Esophagus muscularis mucosa (tissue), 4 donors: ENCODE measurements around the gene NBPF4.

Source experiments
- CTCF ChIP-seq, 3 experiments: fragments of 200-600 bp in 2 of 3; fragments of 450-650 bp in 1 of 3; sonication (generic) in 2 of 3; IDR thresholded peaks; one replicate each; pipeline ENCODE4 v1.5.1; 2017 to 2019; ENCODE audit warnings: antibody characterized with exemption in 3 of 3, mild to moderate bottlenecking in 2 of 3, moderate library complexity in 1 of 3
- EP300 ChIP-seq: sonication (generic); formaldehyde crosslinking; IDR thresholded peaks from one replicate; pipeline ENCODE4 v1.6.1; 2017; ENCODE audit warnings: antibody characterized with exemption
- POLR2A ChIP-seq: fragments of 450-650 bp; IDR thresholded peaks from one replicate; pipeline ENCODE4 v1.6.1; 2017; ENCODE audit warnings: antibody characterized with exemption, moderate library complexity, mild to moderate bottlenecking, low read depth
- POLR2AphosphoS5 ChIP-seq, 2 donors: sonication (generic); formaldehyde crosslinking; IDR thresholded peaks; one replicate each; pipeline ENCODE4 v1.6.1; 2017; ENCODE audit warnings: antibody characterized with exemption in 2 of 2

DNA sequence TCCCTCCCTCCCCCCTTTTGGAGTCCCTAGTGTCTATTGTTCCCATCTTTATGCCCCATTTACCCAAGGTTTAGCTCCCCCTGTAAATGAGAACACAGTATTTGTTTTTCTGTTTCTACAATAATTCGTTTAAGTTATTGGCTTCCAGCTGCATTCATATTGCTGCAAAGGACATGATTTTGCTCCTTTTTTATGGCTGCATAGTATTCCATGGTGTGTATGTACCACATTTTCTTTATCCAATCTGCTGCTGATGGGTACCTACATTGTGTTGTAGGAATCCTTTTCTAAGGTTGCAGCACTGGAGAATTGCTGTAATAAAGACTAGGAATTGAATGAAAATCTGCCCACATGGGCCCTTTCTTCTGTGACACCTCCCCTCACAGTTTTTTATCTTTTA lies 50.5 kb downstream of the NBPF4 start:
- no peak for TF ChIP-seq POLR2A
- no peak for TF ChIP-seq CTCF (IDR thresholded peaks at IDR 0.05)
- no peak for TF ChIP-seq EP300
- no peak for TF ChIP-seq POLR2AphosphoS5 (IDR thresholded peaks at IDR 0.05)
